ENCODE results near the gene ORMDL2.
"Not testable (repeated sequence)": the region's sequence is repeated elsewhere in the genome, so short reads cannot be mapped to it uniquely, and the experiment has no call there.

ORMDL2 gene

GRCh38 chr12:55852740-55853139 lies 34.9 kb downstream of the ORMDL2 start:
- Histone ChIP-seq H3K4me2 (no peak overlapping the region), H3K4me3 (no peak overlapping the region), H3K9ac (no peak overlapping the region), H3K9me3 (replicated peaks in 1 of 11) (no peaks in the 10 kb centered on the region), H3K27me3 (no peaks in the 10 kb centered on the region), H4K20me1 (no peaks in the 10 kb centered on the region), H3K36me3 (no peaks in the 10 kb centered on the region), H3K27ac (no peak overlapping the region), H3K4me1 (peaks cover 0 to 39% (median 17%) of the 10 kb centered on the region in 10 experiments; a peak in 15 of 20 replicates)
- TF ChIP-seq Cebpa-rat (IDR thresholded peaks at IDR 0.05): no peak

- Histone ChIP-seq H3K4me3 (no peak overlapping the region), H3K9ac (no peak overlapping the region), H3K4me2 (no peak overlapping the region), H3K4me1 (no peaks in the 10 kb centered on the region), H3K36me3 (peaks cover 0 to 4% (median 0%) of the 10 kb centered on the region in 11 experiments; a peak in 1 of 22 replicates), H3K9me3 (replicated peaks in 1 of 11) (peaks cover 23 to 40% (median 32%) of the 10 kb centered on the region in 11 experiments), H3K27ac (no peak overlapping the region), H4K20me1 (no peaks in the 10 kb centered on the region), H3K27me3 (no peaks in the 10 kb centered on the region)
- no peak for TF ChIP-seq Cebpa-rat (IDR thresholded peaks at IDR 0.05)
Observed at GRCh38 chr12:55861396-55861795, 43.6 kb downstream of the ORMDL2 start.

- TF ChIP-seq Cebpa-rat (IDR thresholded peaks at IDR 0.05): no peak
- H4K20me1 ChIP-seq: no peaks in the 10 kb centered on the region
- no peaks in the 10 kb centered on the region for H3K27me3 ChIP-seq
- peaks cover 24 to 40% (median 35%) of the 10 kb centered on the region in 11 experiments for H3K9me3 ChIP-seq (replicated peaks in 1 of 11)
- no peak overlapping the region for H3K9ac ChIP-seq
- no peak overlapping the region for H3K4me2 ChIP-seq
- no peak overlapping the region for H3K4me3 ChIP-seq
- H3K4me1 ChIP-seq: no peaks in the 10 kb centered on the region
- no peak overlapping the region for H3K27ac ChIP-seq
- peaks cover 0 to 4% (median 0%) of the 10 kb centered on the region in 11 experiments; a peak in 1 of 22 replicates for H3K36me3 ChIP-seq
Observed at GRCh38 chr12:55861871-55862270, 44.0 kb downstream of the ORMDL2 start.

GRCh38 chr12:55862286-55862685 lies 44.4 kb downstream of the ORMDL2 start:
- Histone ChIP-seq H3K36me3 (peaks cover 0 to 4% (median 0%) of the 10 kb centered on the region in 11 experiments; a peak in 1 of 22 replicates), H3K4me3 (no peak overlapping the region), H3K4me1 (no peaks in the 10 kb centered on the region), H3K4me2 (no peak overlapping the region), H3K9ac (no peak overlapping the region), H3K27ac (no peak overlapping the region), H3K9me3 (replicated peaks in 1 of 11) (peaks cover 24 to 42% (median 35%) of the 10 kb centered on the region in 11 experiments), H4K20me1 (no peaks in the 10 kb centered on the region), H3K27me3 (no peaks in the 10 kb centered on the region)
- no peak for TF ChIP-seq Cebpa-rat (IDR thresholded peaks at IDR 0.05)

- not testable (repeated sequence) for H3K9ac ChIP-seq, H3K36me3 ChIP-seq, H3K4me2 ChIP-seq, H3K27me3 ChIP-seq, H3K27ac ChIP-seq, H4K20me1 ChIP-seq, H3K4me1 ChIP-seq, H3K4me3 ChIP-seq
- H3K9me3 ChIP-seq (replicated peaks in 1 of 11): peaks cover 24 to 42% (median 35%) of the 10 kb centered on the region in 11 experiments
Observed at GRCh38 chr12:55862931-55863330, 45.1 kb downstream of the ORMDL2 start.

- Histone ChIP-seq H3K27ac (no peak overlapping the region), H3K9me3 (replicated peaks in 1 of 11) (peaks cover 24 to 42% (median 35%) of the 10 kb centered on the region in 11 experiments), H3K4me2 (no peak overlapping the region), H3K9ac (no peak overlapping the region), H3K36me3 (peaks cover 0 to 4% (median 0%) of the 10 kb centered on the region in 11 experiments; a peak in 1 of 22 replicates), H4K20me1 (no peaks in the 10 kb centered on the region), H3K4me3 (peak overlapping the region in 1 of 10 experiments; percentile 15; a peak in 1 of 20 replicates), H3K4me1 (no peaks in the 10 kb centered on the region), H3K27me3 (no peaks in the 10 kb centered on the region)
- TF ChIP-seq Cebpa-rat (IDR thresholded peaks at IDR 0.05): no peak
Observed at GRCh38 chr12:55865327-55865726, 47.5 kb downstream of the ORMDL2 start.

- H4K20me1 ChIP-seq, H3K4me1 ChIP-seq, H3K27me3 ChIP-seq, H3K9ac ChIP-seq, H3K36me3 ChIP-seq, H3K4me2 ChIP-seq, H3K27ac ChIP-seq, H3K4me3 ChIP-seq: not testable (repeated sequence)
- TF ChIP-seq Cebpa-rat (IDR thresholded peaks at IDR 0.05): 0 out of 22 replicates have a peak, but pooled peaks of 1 of the 11 experiments have one; percentile 31
- H3K9me3 ChIP-seq (replicated peaks in 1 of 11): peaks cover 24 to 42% (median 35%) of the 10 kb centered on the region in 11 experiments
Observed at GRCh38 chr12:55866454-55867004, 48.7 kb downstream of the ORMDL2 start.

Data from BLaER1 treated with 17β-estradiol and CSF1 and Interleukin-3, amounts not matched to agents 10 nM and 100 nM (cell line).